Mucosa of stomach (tissue), 1 donor: Measurements from ENCODE around the gene LRRC47.
A peak's percentile ranks its signal among the peaks of the same experiment; 100 is the strongest.

ENCODE experiments used
- H3K27me3 ChIP-seq: one replicate; pipeline ENCODE4 v1.7.0; 2013; ENCODE audit warnings: mild to moderate bottlenecking, low read length; ENCODE audit not compliant: control insufficient read depth, insufficient read depth
- H3K36me3 ChIP-seq: one replicate; pipeline ENCODE4 v1.7.0; 2013; ENCODE audit warnings: low read length; ENCODE audit not compliant: control insufficient read depth, insufficient read depth
- H3K4me1 ChIP-seq: one replicate; pipeline ENCODE4 v1.7.0; 2013; ENCODE audit warnings: mild to moderate bottlenecking, low read length; ENCODE audit not compliant: control insufficient read depth, insufficient read depth
- H3K4me3 ChIP-seq: one replicate; pipeline ENCODE4 v1.7.0; 2013; ENCODE audit warnings: low read length
- H3K9ac ChIP-seq: one replicate; pipeline ENCODE4 v1.7.0; 2013; ENCODE audit warnings: mild to moderate bottlenecking, low read length, moderate library complexity
- H3K9me3 ChIP-seq: one replicate; pipeline ENCODE4 v1.7.0; 2013; ENCODE audit warnings: mild to moderate bottlenecking, low read length, moderate library complexity; ENCODE audit not compliant: control insufficient read depth
- donor health status: Pancreatic carcinoma.

Gene LRRC47

DNA sequence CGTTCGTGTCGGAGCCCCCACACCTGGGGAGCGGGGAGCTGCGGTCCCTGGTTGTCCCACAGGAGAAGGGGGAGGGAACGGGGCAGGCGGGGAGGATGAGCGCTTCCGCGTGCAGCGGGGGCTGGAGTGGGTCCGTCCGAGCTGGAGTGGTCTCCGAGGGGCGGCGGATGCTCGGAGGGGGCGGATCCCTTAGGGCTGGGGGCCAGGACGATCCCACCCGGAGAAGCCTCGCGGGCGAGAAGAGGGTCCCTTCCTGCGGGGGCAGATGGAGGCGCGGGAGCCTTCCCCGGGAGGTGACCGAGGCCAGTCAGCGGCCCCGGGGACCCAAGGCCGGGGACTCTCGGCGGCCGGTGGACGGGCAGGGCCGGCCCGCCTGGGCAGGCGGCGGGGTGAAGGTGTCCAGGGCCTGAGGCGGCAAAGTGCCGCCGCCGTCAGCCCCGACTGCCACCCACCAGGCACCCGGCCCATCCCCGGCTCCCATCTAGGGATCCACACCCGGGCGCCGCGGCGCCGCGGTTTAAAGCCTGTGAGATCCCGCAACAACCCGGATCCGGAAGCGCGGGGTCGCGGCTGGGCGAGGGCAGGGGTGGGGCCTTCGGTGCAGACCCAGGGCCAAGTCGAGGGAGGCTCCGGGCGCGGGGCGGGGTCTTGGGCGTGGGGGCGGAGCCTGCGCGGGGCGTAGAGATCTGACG, 49.3 kb downstream of the LRRC47 start:
- Histone ChIP-seq H3K4me1 (peaks cover 11% of the 10 kb centered on the region), H3K9ac (peak overlapping the region; percentile 66), H3K36me3 (no peaks in the 10 kb centered on the region), H3K4me3 (peak overlapping the region; percentile 19), H3K9me3 (no peaks in the 10 kb centered on the region), H3K27me3 (no peaks in the 10 kb centered on the region)

DNA sequence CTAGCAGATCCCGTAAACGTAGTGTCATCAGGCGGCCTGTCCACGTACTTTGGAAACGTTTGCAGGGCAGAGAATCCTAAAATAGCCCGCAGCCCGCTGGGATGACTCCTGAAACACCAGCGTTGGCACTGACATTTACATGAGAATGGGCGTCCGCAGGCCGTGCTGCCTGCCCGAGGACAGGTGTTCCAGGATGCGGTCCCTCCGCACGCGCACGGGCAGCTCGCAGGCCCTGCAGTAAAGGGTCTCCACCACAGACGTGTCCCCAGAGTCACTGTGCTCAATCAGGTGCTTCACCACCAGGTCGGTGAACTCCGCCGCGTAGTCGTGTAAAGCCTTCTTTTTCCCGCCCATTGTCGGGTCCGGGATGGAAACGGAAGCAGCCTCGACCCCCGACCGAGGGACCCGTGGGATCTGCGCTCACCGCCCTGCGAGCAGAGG, 49.9 kb downstream of the LRRC47 start:
- Histone ChIP-seq H3K9ac (peak overlapping the region; percentile 66), H3K36me3 (no peaks in the 10 kb centered on the region), H3K4me1 (peaks cover 11% of the 10 kb centered on the region), H3K4me3 (peak overlapping the region; percentile 14), H3K9me3 (no peaks in the 10 kb centered on the region), H3K27me3 (no peaks in the 10 kb centered on the region)

DNA sequence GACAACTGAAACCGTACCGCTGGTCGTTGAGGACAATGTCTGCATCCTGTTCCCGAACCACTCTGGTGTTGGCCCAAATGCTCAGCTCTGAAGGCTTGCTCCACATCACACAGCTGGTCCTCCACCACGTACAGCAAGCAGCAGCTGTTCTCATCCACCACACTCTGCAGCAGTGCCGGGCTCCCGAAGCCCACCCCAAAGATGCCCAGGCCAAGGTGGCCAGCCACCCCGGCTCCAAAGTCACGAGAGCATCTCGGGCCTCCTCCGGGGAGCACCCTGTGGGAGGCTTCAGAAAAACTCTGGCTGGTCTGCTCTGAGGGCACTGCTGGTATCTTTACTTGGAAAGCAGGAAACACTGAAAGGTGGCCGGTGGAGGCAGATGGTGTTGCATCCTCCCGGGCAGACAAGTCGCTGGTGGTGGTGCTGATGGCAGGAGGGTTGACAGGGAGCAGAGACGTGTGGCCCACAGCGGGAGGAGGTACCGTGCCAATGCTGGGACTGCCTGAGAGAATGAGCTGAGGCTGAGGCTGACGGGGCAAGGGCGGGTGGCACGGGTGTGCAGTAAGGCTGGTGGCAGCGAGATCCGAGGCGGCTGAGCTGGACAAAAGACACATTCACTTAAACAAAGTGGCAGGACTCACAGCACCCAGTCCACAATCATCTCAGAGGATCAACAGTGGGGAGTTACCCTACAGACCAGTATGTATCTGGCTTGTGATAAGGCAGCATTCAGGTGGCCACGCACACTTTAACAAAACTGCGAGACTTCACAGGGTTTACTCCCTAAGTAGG, 50.5 kb downstream of the LRRC47 start:
- H3K9ac ChIP-seq = no peak overlapping the region

DNA sequence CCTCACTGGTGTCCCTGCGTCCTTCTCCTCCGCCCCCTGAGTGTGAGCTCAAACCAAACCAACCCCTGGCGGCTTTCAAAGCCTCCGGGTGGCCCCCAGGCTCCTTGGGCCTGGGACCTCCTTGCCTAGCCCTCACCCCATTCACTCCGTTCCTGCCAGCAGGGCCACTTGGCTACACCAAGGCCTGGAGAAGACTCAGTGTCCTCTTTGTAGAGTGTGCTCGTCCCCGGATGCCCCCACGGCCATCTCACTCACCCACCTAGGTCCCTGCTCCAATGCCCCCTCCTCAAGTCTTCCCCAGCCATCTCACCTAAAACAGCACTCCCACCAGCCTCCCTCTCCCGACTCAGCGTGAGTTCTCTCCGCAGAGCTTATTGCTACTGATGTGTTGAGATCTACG, 51.2 kb downstream of the LRRC47 start:
- H3K9me3 ChIP-seq = no peaks in the 10 kb centered on the region
- no peak overlapping the region for H3K4me3 ChIP-seq
- H3K36me3 ChIP-seq = no peaks in the 10 kb centered on the region
- no peak overlapping the region for H3K9ac ChIP-seq
- no peaks in the 10 kb centered on the region for H3K27me3 ChIP-seq
- H3K4me1 ChIP-seq = peaks cover 11% of the 10 kb centered on the region

More for the DNA sequence above, 50.5 kb downstream of the LRRC47 start:
- H3K27me3 ChIP-seq = no peaks in the 10 kb centered on the region
- no peaks in the 10 kb centered on the region for H3K9me3 ChIP-seq
- no peaks in the 10 kb centered on the region for H3K36me3 ChIP-seq
- peaks cover 11% of the 10 kb centered on the region for H3K4me1 ChIP-seq
- peak overlapping the region; percentile 14 for H3K4me3 ChIP-seq

DNA sequence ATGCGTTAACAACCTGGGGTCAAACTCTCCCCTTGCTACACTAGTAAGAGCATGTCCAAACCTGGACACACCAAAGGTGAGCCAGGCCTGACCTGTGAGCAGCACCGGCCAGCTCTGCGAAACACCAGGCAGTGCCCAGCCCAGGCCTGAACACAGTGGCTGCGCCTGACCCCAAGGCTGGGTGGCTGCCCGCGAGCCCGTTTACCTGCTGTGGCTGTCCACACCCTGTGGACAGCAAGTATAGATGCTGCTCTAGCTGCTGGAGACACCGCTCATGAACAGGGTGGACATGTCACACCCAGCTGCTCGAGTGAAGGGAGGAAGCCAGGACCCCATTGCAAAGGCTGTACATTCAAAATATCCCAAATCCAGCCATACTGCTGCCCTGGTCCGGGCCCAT, 51.7 kb downstream of the LRRC47 start:
- no peaks in the 10 kb centered on the region for H3K36me3 ChIP-seq
- H3K9ac ChIP-seq = no peak overlapping the region
- H3K9me3 ChIP-seq = no peaks in the 10 kb centered on the region
- no peak overlapping the region for H3K4me3 ChIP-seq
- H3K4me1 ChIP-seq = peaks cover 11% of the 10 kb centered on the region
- H3K27me3 ChIP-seq = no peaks in the 10 kb centered on the region

DNA sequence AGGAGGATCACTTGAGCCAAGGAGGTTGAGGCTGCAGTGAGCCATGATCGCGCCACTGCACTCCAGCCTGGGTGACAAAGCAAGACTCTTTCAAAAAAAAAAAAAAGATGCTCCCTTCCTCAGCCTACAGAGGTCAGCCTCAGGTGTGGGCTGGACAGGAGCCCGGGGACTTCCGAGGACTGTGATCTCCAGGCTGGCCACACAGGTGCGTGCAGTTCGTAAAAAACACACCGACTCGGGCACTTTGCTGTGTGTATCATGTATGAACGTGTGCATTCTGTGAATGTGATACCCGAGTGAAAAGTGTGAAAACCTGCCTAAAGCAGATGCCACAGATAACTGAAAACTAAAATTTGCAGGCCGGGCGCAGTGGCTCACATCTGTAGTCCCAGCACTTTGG, 52.5 kb downstream of the LRRC47 start:
- Histone ChIP-seq H3K9ac (no peak overlapping the region), H3K27me3 (no peaks in the 10 kb centered on the region), H3K4me3 (no peak overlapping the region), H3K9me3 (no peaks in the 10 kb centered on the region), H3K4me1 (peaks cover 11% of the 10 kb centered on the region), H3K36me3 (no peaks in the 10 kb centered on the region)

DNA sequence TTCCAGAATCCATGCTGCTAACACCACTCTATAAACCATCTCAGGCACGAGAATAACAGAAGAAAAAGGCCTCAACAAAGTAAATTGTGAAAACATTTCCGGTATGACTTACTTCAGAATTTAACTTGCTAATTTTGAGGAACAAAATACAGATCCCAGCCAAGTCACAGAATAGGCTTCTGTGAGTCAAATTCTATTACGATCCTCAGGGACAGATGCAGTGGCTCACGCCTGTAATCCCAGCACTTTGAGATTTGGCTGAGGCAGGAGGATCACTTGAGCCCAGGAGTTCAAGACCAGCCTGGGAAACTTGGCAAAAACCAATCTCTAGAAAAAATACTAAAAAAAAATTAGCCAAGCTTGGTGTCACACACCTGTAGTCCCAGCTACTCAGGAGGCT, 52.9 kb downstream of the LRRC47 start:
- Histone ChIP-seq H3K4me3 (no peak overlapping the region), H3K9ac (no peak overlapping the region)

DNA sequence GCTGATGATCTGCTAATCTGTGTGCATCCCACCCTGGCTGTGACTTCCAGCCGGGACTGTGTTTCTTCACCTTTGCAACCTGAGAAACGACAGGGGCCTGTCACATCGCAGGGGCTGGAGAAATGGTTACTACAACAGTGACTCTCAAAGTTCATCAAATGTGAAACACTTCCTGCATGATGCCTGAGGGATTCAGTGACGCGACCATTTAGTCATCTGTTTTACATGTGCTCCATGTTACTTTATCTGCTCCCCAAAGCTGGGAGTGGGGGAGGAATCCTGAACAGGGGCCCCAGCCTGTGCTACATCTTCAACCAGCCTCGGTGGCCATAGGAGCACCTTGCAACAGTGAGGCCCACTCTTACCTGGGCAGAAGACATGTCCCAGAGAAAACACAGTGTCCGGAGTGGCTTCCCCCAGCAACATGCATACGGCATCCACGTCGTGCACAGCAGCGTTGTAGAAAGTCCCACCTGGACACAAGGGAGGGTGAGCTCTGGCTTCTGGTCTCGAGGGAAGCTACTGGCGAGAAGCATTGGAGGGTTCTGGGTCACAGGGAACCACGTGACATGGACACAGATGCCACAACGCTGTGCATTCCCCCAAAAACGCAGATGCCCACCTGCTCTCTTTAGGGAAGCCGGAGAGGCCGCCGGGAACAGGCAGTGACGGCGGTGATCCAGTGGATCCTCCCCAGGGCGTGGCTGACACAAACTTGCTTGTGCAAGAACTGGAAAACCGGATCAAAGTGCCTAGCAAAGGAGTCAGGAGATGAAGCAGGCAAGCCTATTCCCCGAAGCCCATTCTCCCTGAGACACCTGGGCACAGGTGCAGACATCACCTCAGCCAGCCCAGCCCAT, 53.6 kb downstream of the LRRC47 start:
- H3K9ac ChIP-seq = no peak overlapping the region
- no peaks in the 10 kb centered on the region for H3K27me3 ChIP-seq
- no peaks in the 10 kb centered on the region for H3K36me3 ChIP-seq
- H3K4me1 ChIP-seq = peaks cover 7% of the 10 kb centered on the region
- H3K9me3 ChIP-seq = no peaks in the 10 kb centered on the region
- no peak overlapping the region for H3K4me3 ChIP-seq

More for the DNA sequence above, 52.9 kb downstream of the LRRC47 start:
- H3K36me3 ChIP-seq = no peaks in the 10 kb centered on the region
- H3K4me1 ChIP-seq = peaks cover 11% of the 10 kb centered on the region
- H3K9me3 ChIP-seq = no peaks in the 10 kb centered on the region
- H3K27me3 ChIP-seq = no peaks in the 10 kb centered on the region

DNA sequence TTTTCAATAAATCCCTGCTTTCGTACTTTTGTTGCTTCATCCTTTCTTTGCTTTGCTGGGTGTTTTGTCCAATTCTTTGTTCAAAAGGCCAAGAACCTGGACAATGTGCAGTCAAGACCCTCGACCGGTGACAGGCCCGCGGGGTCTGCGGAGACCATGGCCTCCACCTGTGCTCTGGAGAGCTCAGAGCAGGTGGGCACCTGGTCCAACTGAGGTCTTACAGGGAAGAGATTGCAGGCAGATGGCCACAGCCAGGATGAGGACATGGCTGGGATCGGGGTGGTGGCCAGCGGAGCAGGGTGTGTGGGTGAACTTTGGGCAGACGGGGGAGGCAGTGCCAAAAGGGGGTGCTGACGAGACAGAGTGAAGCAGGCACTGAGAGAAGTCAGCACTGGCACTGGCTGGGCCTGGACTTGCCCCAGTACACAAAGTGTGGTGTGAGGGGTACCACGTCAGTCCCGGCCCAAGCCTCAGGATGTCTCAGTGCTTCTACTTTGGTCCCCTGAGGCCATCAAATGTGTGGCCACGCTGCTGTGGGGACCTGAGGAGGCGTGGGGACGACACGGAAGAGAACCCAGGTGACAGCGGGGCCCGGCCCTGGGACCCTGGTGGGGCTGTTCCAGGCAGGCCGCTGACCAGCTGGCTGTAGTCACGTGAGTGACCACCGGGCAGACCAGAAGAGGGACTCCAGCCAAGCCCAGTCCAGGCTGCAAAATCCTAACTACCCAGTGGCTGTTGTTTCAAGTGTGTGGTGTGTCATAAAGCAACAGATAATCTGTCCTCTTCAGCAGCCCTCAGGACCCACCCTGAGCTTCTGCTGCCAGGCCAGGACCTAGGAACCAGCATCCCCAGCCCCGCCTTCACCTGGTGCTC, 54.5 kb downstream of the LRRC47 start:
- Histone ChIP-seq H3K27me3 (no peaks in the 10 kb centered on the region), H3K4me3 (no peak overlapping the region), H3K9me3 (no peaks in the 10 kb centered on the region), H3K9ac (no peak overlapping the region), H3K4me1 (peaks cover 5% of the 10 kb centered on the region), H3K36me3 (no peaks in the 10 kb centered on the region)

DNA sequence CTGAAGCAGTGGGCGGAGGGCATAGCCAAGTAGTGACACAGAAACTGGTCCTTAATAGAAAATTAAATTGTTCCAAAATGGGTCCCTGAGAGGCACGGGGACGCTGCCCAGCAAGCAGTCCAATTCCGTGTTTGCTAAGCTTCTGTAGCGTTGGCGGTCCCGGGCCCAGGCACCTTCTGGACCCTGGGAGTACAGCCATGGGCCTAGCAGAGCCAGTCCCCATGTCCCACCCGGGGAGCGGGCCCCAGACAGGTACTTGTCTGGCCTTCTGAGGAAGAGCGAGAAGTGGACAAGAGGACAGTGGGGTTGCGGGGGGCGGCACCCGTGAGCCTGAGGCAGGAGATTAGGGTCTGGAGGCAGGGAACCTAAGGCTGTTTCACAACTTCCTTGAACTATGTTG, 55.5 kb downstream of the LRRC47 start:
- Histone ChIP-seq H3K4me3 (no peak overlapping the region), H3K4me1 (no peaks in the 10 kb centered on the region), H3K9ac (no peak overlapping the region), H3K36me3 (no peaks in the 10 kb centered on the region), H3K9me3 (no peaks in the 10 kb centered on the region), H3K27me3 (no peaks in the 10 kb centered on the region)

DNA sequence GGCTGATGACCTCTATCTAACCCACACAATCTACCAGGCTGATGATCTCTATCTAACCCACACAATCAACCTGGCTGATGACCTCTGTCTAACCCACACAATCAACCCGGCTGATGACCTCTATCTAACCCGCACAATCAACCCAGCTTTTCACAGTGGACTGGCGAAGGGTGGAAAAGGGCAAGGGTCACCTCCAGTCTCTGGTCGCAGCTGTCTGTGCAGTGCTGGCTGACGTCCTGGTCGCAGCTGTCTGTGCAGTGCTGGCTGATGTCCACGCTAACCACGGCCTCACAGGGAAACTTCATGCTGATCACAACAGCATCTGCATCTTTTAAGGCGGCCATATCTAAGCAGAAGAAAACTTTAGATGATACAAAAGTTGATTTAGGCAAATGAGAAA, 56.3 kb downstream of the LRRC47 start:
- H3K27me3 ChIP-seq = no peaks in the 10 kb centered on the region
- no peaks in the 10 kb centered on the region for H3K36me3 ChIP-seq
- H3K4me3 ChIP-seq = no peak overlapping the region
- no peaks in the 10 kb centered on the region for H3K9me3 ChIP-seq
- no peaks in the 10 kb centered on the region for H3K4me1 ChIP-seq
- H3K9ac ChIP-seq = no peak overlapping the region
